Skeletal muscle tissue (tissue), 4 donors: ENCODE results near the gene MKRN2. TPM values are rescaled to one million over a fixed set of nuclear protein-coding genes. Genes with fewer than 3 reads are reported as not detected.

Experiments
- H3K27ac ChIP-seq: one replicate; pipeline ENCODE4 v1.7.0; 2013; ENCODE audit warnings: mild to moderate bottlenecking, low read depth, low read length, inconsistent platforms
- H3K27me3 ChIP-seq, 3 donors: one replicate each; pipeline ENCODE4 v1.7.0; 2013; ENCODE audit warnings: low read length in 3 of 3; ENCODE audit not compliant: control insufficient read depth in 3 of 3, insufficient read depth in 3 of 3
- H3K36me3 ChIP-seq, 3 donors: one replicate each; pipeline ENCODE4 v1.7.0; 2013; ENCODE audit warnings: low read length in 3 of 3; ENCODE audit not compliant: control insufficient read depth in 3 of 3, insufficient read depth in 3 of 3
- H3K4me1 ChIP-seq, 3 donors: one replicate each; pipeline ENCODE4 v1.7.0; 2013; ENCODE audit warnings: low read length in 3 of 3, mild to moderate bottlenecking in 3 of 3; ENCODE audit not compliant: control insufficient read depth in 3 of 3, insufficient read depth in 3 of 3
- H3K4me3 ChIP-seq, 3 donors: one replicate each; pipeline ENCODE4 v1.7.0; 2013; ENCODE audit warnings: low read length in 3 of 3
- H3K9ac ChIP-seq, 3 donors: one replicate each; pipeline ENCODE4 v1.7.0; 2013; ENCODE audit warnings: low read length in 3 of 3, mild to moderate bottlenecking in 3 of 3, moderate library complexity in 2 of 3, low read depth in 1 of 3
- H3K9me3 ChIP-seq, 3 donors: one replicate each; pipeline ENCODE4 v1.7.0; 2013; ENCODE audit warnings: low read length in 3 of 3; ENCODE audit not compliant: control insufficient read depth in 3 of 3
- total RNA-seq: library from RNA; depleted of rRNA; stranded (reverse); fragments of >200 nt; gene quantifications from one replicate; pipeline ENCODE4 v1.2.3, GENCODE V29; 2014
- donor health status: Osteomylitis.

MKRN2 gene
- total RNA-seq, 1 donor from 2014 or later, result 26.6 TPM

DNA sequence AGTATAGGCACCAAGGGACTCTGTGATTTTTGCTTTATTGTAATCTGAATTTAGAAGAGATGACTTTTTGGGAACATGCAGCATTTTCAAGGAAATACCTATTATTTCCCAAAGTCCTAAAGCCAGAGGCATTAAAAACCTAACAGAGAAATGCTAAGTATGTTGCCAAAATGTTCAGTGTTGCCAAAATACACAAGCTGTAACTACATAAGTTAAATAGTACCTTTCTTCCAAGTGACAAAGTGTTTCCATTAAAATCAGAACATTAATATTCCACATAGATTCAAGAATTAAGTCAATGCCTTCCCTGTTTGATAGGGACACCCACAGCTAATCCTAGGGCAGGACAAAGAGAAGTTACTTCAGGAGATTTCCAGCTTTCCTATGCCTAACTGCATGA is 42.0 kb downstream of the MKRN2 start:
- no peaks in the 10 kb centered on the region for H3K4me1 ChIP-seq
- H3K27ac ChIP-seq, result no peak overlapping the region
- H3K36me3 ChIP-seq, result peaks cover 22 to 57% (median 54%) of the 10 kb centered on the region in 3 donors
- no peaks in the 10 kb centered on the region for H3K9me3 ChIP-seq
- H3K9ac ChIP-seq, result no peak overlapping the region
- H3K27me3 ChIP-seq, result no peaks in the 10 kb centered on the region
- no peak overlapping the region for H3K4me3 ChIP-seq

DNA sequence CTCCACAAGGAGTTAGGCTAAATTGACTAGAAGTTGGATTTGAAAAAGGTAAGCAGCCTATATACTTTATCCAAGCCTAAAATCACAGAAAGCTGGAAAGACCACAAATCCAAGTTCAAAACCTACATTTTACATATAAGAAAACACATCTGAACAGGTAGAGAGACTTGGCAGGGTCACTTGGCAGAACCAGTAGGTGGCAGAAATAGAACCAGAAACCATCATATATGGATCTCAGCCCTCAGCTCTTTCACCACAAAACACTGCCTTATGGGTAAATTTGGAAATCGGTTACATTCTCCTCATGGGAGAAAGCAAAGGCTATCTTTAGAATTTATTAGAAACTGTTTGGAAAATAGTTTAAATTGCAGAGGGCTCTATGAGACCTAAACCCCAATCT is 44.2 kb downstream of the MKRN2 start:
- H3K27ac ChIP-seq, result no peak overlapping the region

DNA sequence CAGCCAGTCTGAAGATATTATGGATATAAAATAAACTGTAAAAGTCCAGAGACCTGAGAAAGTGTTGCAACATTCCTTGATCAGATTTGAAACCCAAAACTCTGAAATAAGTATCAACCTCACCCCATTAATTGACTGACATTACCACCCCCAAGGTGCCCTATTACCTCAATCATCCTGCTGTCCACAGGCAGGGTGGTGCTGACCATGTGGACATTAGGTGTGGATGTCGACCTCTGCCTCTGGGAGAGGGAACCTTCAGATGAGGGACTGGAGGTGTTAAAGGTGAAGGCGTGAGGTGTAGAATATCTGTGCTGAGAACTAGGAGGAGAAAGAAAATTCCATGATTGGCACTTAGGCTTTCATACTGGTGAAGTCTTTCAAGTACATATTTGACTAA is 47.1 kb downstream of the MKRN2 start:
- Histone ChIP-seq H3K27ac (no peak overlapping the region), H3K36me3 (peaks cover 23 to 50% (median 41%) of the 10 kb centered on the region in 3 donors), H3K4me1 (no peaks in the 10 kb centered on the region), H3K27me3 (no peaks in the 10 kb centered on the region), H3K9ac (no peak overlapping the region), H3K4me3 (no peak overlapping the region), H3K9me3 (no peaks in the 10 kb centered on the region)

More for the DNA sequence above, 44.2 kb downstream of the MKRN2 start:
- Histone ChIP-seq H3K27me3 (no peaks in the 10 kb centered on the region), H3K4me1 (no peaks in the 10 kb centered on the region), H3K9ac (no peak overlapping the region), H3K9me3 (no peaks in the 10 kb centered on the region), H3K4me3 (no peak overlapping the region), H3K36me3 (peaks cover 20 to 53% (median 47%) of the 10 kb centered on the region in 3 donors)

DNA sequence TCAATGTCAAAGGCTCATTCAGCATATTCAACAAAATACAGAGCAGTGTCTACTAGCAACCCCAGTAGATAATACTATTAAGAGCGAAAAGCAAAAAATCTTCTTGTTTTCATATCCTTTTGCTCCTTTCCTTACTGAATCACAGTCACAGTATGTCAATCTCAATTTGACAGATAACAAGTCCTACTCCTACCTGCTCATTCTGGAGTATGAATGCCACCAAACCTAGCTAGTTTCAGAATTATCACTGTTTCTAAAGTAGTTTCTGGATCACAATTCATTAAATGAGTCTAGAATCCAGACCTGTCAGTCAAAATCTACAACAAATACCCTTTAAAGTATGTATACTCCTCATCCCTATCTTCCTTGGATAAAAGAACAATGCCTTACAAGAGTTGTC is 51.5 kb downstream of the MKRN2 start:
- Histone ChIP-seq H3K27me3 (no peaks in the 10 kb centered on the region), H3K4me3 (no peak overlapping the region), H3K27ac (no peak overlapping the region), H3K9me3 (no peaks in the 10 kb centered on the region), H3K9ac (no peak overlapping the region), H3K4me1 (peaks cover 0 to 2% (median 0%) of the 10 kb centered on the region in 3 donors), H3K36me3 (peaks cover 16 to 43% (median 38%) of the 10 kb centered on the region in 3 donors)

DNA sequence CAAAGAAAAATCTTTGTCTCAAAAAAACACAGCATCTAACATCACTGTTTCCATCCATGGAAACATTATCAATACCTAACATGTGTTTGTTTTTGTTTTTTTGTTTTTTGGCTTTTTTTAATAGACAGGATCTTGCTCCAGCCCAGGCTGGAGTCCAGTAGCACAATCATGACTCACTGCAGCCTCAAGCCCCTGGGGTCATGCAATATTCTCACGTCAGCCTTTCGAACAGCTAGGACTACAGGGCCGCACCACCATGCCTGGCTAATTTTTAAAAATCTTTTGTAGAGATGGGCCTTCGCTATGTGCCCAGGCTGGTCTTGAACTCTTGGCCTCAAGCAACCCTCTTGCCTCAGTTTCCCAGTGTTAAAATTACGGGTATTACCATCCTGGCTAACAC is 54.2 kb downstream of the MKRN2 start:
- peaks cover 2 to 8% (median 4%) of the 10 kb centered on the region in 3 donors for H3K4me1 ChIP-seq
- no peak overlapping the region for H3K9ac ChIP-seq
- peaks cover 8 to 38% (median 31%) of the 10 kb centered on the region in 3 donors for H3K36me3 ChIP-seq
- no peaks in the 10 kb centered on the region for H3K27me3 ChIP-seq
- no peak overlapping the region for H3K4me3 ChIP-seq
- no peak overlapping the region for H3K27ac ChIP-seq
- H3K9me3 ChIP-seq, result no peaks in the 10 kb centered on the region

DNA sequence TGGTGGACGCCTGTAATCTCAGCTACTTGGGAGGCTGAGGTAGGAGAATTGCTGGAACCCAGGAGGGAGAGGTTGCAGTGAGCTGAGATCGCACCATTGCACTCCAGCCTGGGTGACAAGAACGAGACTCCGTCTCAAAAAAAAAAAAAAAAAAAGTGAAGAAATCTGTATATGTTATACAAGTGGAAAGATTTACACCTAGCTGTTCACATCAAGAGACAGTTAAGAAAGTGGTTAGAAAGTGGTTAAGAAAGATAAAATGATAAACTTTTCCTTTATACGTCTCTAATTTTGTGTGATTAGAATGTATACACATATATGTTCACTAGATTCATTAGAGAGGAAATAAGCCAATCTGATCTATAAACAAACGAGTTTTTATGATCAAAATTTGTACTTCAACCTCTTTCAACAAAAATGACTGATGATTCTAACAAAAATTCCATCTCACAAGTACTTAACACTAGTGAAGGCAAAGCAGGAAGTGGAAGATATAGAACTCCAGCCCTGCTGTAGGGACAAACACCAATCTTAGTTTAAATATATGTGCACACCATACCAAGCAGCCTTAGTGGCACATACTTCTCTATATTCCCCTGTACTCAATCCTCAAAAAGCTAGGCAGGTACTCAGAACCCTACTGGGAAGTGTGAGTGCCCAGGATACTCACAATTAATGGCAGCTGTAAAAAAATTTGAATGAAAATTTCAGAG is 55.8 kb downstream of the MKRN2 start:
- Histone ChIP-seq H3K9me3 (no peaks in the 10 kb centered on the region), H3K36me3 (peaks cover 3 to 36% (median 33%) of the 10 kb centered on the region in 3 donors), H3K27me3 (no peaks in the 10 kb centered on the region), H3K4me1 (peaks cover 2 to 8% (median 4%) of the 10 kb centered on the region in 3 donors), H3K4me3 (no peak overlapping the region), H3K9ac (no peak overlapping the region), H3K27ac (no peak overlapping the region)

DNA sequence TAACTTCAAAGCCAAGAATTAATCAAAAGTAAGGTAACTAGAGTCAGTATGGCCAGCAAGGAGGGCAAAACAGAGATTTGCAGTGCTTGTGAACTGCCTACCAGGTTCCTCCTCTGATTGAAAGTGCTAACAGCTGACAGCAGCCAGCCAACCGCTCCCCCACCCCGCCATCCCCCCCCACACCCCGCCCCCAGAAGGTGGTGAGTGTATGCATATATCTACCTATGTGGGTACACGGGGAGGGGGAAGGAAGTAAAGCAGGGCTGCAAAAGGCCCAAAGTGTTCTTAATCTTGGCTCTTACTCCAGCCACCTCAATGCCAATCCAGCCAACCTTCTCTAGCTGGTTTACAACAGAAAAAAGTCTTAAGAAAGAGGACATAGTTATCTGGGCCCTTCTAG is 56.4 kb downstream of the MKRN2 start:
- peaks cover 3 to 35% (median 31%) of the 10 kb centered on the region in 3 donors for H3K36me3 ChIP-seq
- no peaks in the 10 kb centered on the region for H3K9me3 ChIP-seq
- H3K27ac ChIP-seq, result no peak overlapping the region
- H3K4me1 ChIP-seq, result peaks cover 2 to 8% (median 4%) of the 10 kb centered on the region in 3 donors
- H3K9ac ChIP-seq, result no peak overlapping the region
- no peaks in the 10 kb centered on the region for H3K27me3 ChIP-seq
- no peak overlapping the region for H3K4me3 ChIP-seq

DNA sequence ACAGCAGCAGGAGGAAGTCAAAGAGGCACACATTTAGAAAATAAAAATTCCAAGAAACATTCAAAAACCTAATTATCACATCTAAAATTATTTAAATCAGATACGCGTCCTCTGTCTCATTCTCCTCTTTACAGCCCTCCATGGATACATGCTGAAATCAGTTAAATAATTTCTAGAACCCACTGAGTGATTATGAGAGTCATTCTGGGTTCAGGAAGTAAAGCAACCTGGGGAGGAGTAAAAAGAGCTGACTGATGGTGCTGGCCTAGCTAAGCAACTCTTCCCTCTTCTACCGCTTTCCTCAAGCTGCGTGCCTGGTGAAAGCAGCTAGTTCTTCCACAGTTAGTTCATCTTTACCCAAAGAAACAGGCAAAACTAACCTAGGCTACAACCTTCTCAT is 58.4 kb downstream of the MKRN2 start:
- no peaks in the 10 kb centered on the region for H3K27me3 ChIP-seq
- peaks cover 0 to 27% (median 20%) of the 10 kb centered on the region in 3 donors for H3K36me3 ChIP-seq
- H3K4me1 ChIP-seq, result peaks cover 2 to 8% (median 4%) of the 10 kb centered on the region in 3 donors
- no peak overlapping the region for H3K4me3 ChIP-seq
- H3K27ac ChIP-seq, result no peak overlapping the region
- no peaks in the 10 kb centered on the region for H3K9me3 ChIP-seq
- no peak overlapping the region for H3K9ac ChIP-seq

DNA sequence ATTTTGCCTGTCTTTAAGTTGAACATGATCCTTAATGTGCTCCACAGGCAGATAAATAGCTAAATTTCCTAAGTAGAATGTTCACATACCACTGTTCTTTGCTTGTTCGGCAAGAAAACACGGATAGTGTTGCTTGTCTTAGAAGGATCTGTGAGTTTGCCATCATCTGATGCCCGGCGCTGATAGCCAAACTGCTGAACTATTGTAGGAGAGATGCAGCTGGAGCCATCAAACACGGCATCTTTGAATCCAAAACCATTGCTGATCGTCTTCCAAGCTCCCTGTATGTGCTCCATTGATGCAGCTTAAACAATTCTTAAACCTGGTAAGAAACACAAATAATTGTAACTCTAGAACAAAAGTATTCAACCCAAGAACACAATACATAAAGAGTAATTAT is 61.5 kb downstream of the MKRN2 start:
- Histone ChIP-seq H3K4me3 (no peak overlapping the region), H3K9me3 (no peaks in the 10 kb centered on the region), H3K27me3 (no peaks in the 10 kb centered on the region), H3K9ac (no peak overlapping the region), H3K4me1 (peaks cover 3 to 15% (median 11%) of the 10 kb centered on the region in 3 donors), H3K27ac (no peak overlapping the region), H3K36me3 (peaks cover 0 to 19% (median 8%) of the 10 kb centered on the region in 3 donors)

DNA sequence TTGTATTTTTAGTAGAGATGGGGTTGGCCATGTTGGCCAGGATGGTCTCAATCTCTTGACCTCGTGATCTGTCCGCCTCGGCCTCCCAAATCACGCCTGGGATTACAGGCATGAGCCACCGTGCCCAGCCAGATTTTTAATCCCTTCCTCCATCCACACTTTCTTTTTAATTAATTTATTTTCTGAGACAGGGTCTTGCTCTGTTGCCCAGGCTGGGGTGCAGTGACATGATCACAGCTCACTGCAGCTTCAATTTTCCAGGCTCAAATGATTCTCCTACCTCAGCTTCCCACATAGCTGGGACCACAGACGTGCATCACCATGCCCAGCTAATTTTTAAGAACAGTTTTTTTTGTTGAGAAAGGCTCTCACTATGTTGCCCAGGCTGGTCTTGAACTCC is 63.4 kb downstream of the MKRN2 start:
- H3K4me3 ChIP-seq, result no peak overlapping the region
- no peaks in the 10 kb centered on the region for H3K9me3 ChIP-seq
- no peaks in the 10 kb centered on the region for H3K27me3 ChIP-seq
- H3K9ac ChIP-seq, result no peak overlapping the region
- peaks cover 0 to 10% (median 8%) of the 10 kb centered on the region in 3 donors for H3K36me3 ChIP-seq
- no peak overlapping the region for H3K27ac ChIP-seq
- H3K4me1 ChIP-seq, result peaks cover 3 to 9% (median 7%) of the 10 kb centered on the region in 3 donors
